H1 (cell line): ENCODE data around the gene NLN. TPM values are rescaled to one million over a fixed set of nuclear protein-coding genes. Genes with fewer than 3 reads are reported as not detected.

Experiments used
- CBX5 ChIP-seq: fragments of 300-800, 300-1000 bp; sonication (generic); IDR thresholded peaks from 2 replicates; pipeline ENCODE4 v1.7.1; 2016; ENCODE audit warnings: antibody characterized with exemption, low read length, low read depth
- FOSL1 ChIP-seq: IDR thresholded peaks from 2 replicates; pipeline ENCODE4 v1.6.1; 2011; ENCODE audit warnings: mild to moderate bottlenecking, low read depth, low read length, moderate library complexity; ENCODE audit not compliant: insufficient read depth
- NANOG ChIP-seq: IDR thresholded peaks from 2 replicates; pipeline ENCODE4 v1.6.1; 2011; ENCODE audit warnings: low read length, low read depth, mild to moderate bottlenecking, inconsistent platforms; ENCODE audit not compliant: insufficient read depth, poor library complexity, severe bottlenecking
- RXRA ChIP-seq: IDR thresholded peaks from 2 replicates; pipeline ENCODE4 v1.6.1; 2011; ENCODE audit warnings: low read depth, mild to moderate bottlenecking, low read length, moderate library complexity; ENCODE audit not compliant: insufficient read depth
- TCF12 ChIP-seq: IDR thresholded peaks from 2 replicates; pipeline ENCODE4 v1.6.1; 2011; ENCODE audit warnings: low read depth, mild to moderate bottlenecking, low read length
- polyA plus RNA-seq, 7 experiments: library from polyadenylated mRNA; depleted of rRNA in 3 of 7; stranded (reverse) in 5 of 7; unstranded in 2 of 7; fragments of >200 nt in 5 of 7; fragments of 200-250 nt in 2 of 7; gene quantifications; 1 replicate in 5 of 7; 2 replicates in 1 of 7; 4 replicates in 1 of 7; pipeline versions ENCODE4 v1.2.1 to v1.2.3, GENCODE V29; 2011 to 2013; ENCODE audit warnings: missing spikeins in 2 of 7, mixed read lengths in 2 of 7
- total RNA-seq: library from RNA; stranded (reverse); fragmentation: NEBNext Ultra II Directional; extraction: Animal tissue kit (Norgen Biotek cat#: 25700); gene quantifications from 2 replicates; pipeline ENCODE4 v1.2.1, GENCODE V29; 2021
- TF ChIP-seq, protein P1 (sequence below), 3 experiments: IDR thresholded peaks; 1 replicate in 2 of 3; 2 replicates in 1 of 3; pipeline versions ENCODE4 v1.5.1 to v1.6.1; 2011; ENCODE audit warnings: low read length in 3 of 3, mild to moderate bottlenecking in 3 of 3, inconsistent platforms in 2 of 3, low read depth in 1 of 3, moderate library complexity in 1 of 3; ENCODE audit not compliant: insufficient read depth in 1 of 3; ENCODE audit errors: control extremely low read depth in 1 of 3

The NLN gene
- total and polyA plus RNA-seq, 2 of the 8 experiments (the other 6 are each of a cell fraction or from before 2014, with no cell fraction given) = 46.7 to 192 TPM

DNA sequence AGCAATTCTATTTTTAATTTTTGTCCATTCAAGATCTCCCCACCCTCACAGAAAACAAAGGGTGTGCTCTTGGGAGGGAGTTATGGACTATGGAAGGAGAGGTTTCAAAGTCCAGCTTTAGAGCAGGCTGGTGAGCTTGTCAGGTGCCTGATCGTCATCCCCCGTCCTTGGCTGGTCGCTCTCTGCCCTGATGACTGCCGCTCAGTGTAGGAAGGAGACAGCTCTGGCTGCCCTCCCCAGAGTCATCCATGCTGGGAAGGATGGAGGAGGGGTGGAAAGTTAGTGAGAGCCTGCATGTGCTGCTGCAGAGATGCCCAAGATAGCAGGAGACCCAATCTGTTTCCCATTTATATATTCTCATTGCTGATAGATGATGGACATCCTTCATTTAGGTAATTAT lies 96.6 kb downstream of the NLN start (continued):
- TF ChIP-seq, protein P1, sequence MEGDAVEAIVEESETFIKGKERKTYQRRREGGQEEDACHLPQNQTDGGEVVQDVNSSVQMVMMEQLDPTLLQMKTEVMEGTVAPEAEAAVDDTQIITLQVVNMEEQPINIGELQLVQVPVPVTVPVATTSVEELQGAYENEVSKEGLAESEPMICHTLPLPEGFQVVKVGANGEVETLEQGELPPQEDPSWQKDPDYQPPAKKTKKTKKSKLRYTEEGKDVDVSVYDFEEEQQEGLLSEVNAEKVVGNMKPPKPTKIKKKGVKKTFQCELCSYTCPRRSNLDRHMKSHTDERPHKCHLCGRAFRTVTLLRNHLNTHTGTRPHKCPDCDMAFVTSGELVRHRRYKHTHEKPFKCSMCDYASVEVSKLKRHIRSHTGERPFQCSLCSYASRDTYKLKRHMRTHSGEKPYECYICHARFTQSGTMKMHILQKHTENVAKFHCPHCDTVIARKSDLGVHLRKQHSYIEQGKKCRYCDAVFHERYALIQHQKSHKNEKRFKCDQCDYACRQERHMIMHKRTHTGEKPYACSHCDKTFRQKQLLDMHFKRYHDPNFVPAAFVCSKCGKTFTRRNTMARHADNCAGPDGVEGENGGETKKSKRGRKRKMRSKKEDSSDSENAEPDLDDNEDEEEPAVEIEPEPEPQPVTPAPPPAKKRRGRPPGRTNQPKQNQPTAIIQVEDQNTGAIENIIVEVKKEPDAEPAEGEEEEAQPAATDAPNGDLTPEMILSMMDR (IDR thresholded peaks at IDR 0.05; ENCODE audit: control extremely low read depth in 1 of 3, insufficient read depth in 1 of 3, low read depth in 1 of 3, low read length in 3 of 3) = no peak
- TF ChIP-seq TCF12 (no peak), RXRA (no peak), CBX5 (no peak), FOSL1 (no peak), NANOG (no peak)
